ENCODE data around the gene MRPS21.

DNA sequence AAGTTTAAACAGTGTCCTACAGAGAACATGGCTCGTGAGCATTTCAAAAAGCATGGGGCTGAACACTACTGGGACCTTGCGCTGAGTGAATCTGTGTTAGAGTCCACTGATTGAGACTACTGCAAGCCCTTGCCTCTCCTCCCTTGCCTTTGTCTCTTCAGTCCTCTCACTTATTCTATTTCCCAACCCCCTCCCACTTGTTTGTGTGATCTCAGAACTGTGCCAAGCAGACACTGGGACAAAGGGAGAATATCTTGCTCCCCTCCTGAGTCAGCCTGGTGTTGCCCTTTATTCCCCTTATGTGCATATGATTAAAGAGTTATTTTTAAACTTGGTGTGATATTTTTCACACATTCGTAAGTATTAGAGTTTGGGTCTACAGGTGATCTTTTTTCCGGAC lies 59.2 kb downstream of the MRPS21 start:
- TF ChIP-seq, protein P1, sequence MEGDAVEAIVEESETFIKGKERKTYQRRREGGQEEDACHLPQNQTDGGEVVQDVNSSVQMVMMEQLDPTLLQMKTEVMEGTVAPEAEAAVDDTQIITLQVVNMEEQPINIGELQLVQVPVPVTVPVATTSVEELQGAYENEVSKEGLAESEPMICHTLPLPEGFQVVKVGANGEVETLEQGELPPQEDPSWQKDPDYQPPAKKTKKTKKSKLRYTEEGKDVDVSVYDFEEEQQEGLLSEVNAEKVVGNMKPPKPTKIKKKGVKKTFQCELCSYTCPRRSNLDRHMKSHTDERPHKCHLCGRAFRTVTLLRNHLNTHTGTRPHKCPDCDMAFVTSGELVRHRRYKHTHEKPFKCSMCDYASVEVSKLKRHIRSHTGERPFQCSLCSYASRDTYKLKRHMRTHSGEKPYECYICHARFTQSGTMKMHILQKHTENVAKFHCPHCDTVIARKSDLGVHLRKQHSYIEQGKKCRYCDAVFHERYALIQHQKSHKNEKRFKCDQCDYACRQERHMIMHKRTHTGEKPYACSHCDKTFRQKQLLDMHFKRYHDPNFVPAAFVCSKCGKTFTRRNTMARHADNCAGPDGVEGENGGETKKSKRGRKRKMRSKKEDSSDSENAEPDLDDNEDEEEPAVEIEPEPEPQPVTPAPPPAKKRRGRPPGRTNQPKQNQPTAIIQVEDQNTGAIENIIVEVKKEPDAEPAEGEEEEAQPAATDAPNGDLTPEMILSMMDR (IDR thresholded peaks at IDR 0.05): no peak
- no peak for TF ChIP-seq POLR2A (IDR thresholded peaks at IDR 0.05)

Measured in thyroid gland (tissue), 4 donors.